ENCODE results near the gene MLLT3. TPM values are rescaled to one million over a fixed set of nuclear protein-coding genes. Genes with fewer than 3 reads are reported as not detected.

The MLLT3 gene
- total and polyA plus RNA-seq, 2 donors (not counting 3 experiments of a cell fraction or from before 2014, with no cell fraction given) = 6.1 to 10.0 TPM

DNA sequence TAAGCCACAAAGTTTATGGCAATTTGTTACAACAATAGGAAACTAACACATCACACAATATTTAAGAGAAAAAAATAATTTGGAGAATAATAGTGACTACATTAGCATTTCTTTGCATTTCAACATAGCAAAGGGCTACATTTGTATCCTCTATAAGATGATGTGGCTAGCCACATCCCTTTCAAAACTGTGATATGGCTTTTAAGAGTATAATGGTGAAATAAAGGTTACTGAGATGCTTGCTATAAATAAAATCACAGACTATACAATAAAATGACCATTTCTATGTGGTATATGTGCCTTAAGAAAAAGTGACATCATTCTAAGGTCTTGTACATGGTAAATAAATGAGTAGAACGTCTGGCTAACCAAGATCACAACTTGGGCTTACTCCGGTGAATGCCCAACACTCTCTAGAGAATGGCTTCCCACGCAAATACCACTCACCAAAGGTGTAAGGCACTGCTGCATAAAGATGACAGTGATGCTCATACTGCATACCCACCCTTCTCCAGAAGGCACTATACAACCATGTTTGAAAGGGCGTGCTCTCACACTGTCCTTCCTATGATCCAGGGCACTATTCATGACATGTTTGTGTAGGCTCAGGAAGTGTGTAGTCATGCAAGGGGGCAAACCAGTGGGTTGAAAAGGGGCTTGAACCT is 286.5 kb downstream of the MLLT3 start:
- Histone ChIP-seq H3K9me1 (replicated peaks; ENCODE audit: control insufficient read depth, extremely low read depth, insufficient read depth, low read length) (no peaks in the 10 kb centered on the region), H3K27me3 (ENCODE audit: control insufficient read depth in 2 of 2, insufficient read depth in 2 of 2, low read length in 2 of 2) (peaks cover 0 to 6% of the 10 kb centered on the region in 2 experiments), H3K9me3 (replicated peaks; ENCODE audit: control insufficient read depth, insufficient read depth, low read length) (no peaks in the 10 kb centered on the region), H2AFZ (ENCODE audit: low read depth, low read length) (no peak overlapping the region), H3K27ac (ENCODE audit: insufficient read depth, low read depth, low read length) (no peak overlapping the region), H3K79me2 (ENCODE audit: control insufficient read depth, insufficient read depth, low read length) (no peaks in the 10 kb centered on the region), H3K4me3 (replicated peaks in 1 of 3; ENCODE audit: insufficient read depth in 1 of 3, low read depth in 1 of 3, low read length in 3 of 3) (no peak overlapping the region), H3K4me1 (ENCODE audit: control insufficient read depth, extremely low read depth, insufficient read depth, low read length) (no peaks in the 10 kb centered on the region), H3K36me3 (ENCODE audit: control insufficient read depth in 2 of 2, extremely low read depth in 1 of 2, insufficient read depth in 2 of 2, low read length in 2 of 2) (no peaks in the 10 kb centered on the region), H4K20me1 (replicated peaks; ENCODE audit: control insufficient read depth, extremely low read depth, insufficient read depth, low read length) (no peaks in the 10 kb centered on the region), H3K9ac (replicated peaks; ENCODE audit: extremely low read depth, insufficient read depth, low read length) (no peak overlapping the region), H3K4me2 (ENCODE audit: insufficient read depth, low read length) (no peak overlapping the region)
- POLR2A ChIA-PET = no interaction called here
- dilution Hi-C loops (cut with MboI; ENCODE audit: extremely low pct_ligation_motif_present, low sequenced_read_pairs) (no loop called here), intact Hi-C loops (cut with micrococcal nuclease) (no loop called here)
- TF ChIP-seq, protein P1, sequence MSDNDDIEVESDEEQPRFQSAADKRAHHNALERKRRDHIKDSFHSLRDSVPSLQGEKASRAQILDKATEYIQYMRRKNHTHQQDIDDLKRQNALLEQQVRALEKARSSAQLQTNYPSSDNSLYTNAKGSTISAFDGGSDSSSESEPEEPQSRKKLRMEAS (IDR thresholded peaks at IDR 0.05; ENCODE audit: insufficient read depth, insufficient read length) = no peak
- TF ChIP-seq POLR2A (IDR thresholded peaks at IDR 0.05; ENCODE audit: low read depth, low read length) = no peak
- TF ChIP-seq MYC (IDR thresholded peaks at IDR 0.05; ENCODE audit: low read depth, low read length) = no peak
- no peak for TF ChIP-seq EZH2 (IDR thresholded peaks at IDR 0.05; ENCODE audit: borderline replicate concordance, low read depth, low read length, severe bottlenecking)
- no peak for TF ChIP-seq CTCF (IDR thresholded peaks at IDR 0.05; ENCODE audit: extremely low read depth in 1 of 2, insufficient read depth in 1 of 2, low read depth in 1 of 2, low read length in 2 of 2)
- TF ChIP-seq GATA2 (IDR thresholded peaks at IDR 0.05; ENCODE audit: insufficient read depth, insufficient read length, low read depth, low read length) = no peak
- no peak for TF ChIP-seq POLR2AphosphoS5 (IDR thresholded peaks at IDR 0.05; ENCODE audit: insufficient read depth, low read depth, low read length)
- TF ChIP-seq FOS (IDR thresholded peaks at IDR 0.05; ENCODE audit: borderline replicate concordance, insufficient read depth, low read length) = no peak
- TF ChIP-seq JUN (IDR thresholded peaks at IDR 0.05; ENCODE audit: borderline replicate concordance, insufficient read depth, insufficient read length, low read depth) = no peak
- CTCF ChIA-PET = no interaction called here
- no peak for FAIRE-seq
- no peak for DNase-seq (ENCODE audit: low read depth, low spot score)
- no TSS peak for BruUV-seq (replicated peaks)

Measured in endothelial cell of umbilical vein (primary cell).